ENCODE results near the gene ABCB11. TPM values are rescaled to one million over a fixed set of nuclear protein-coding genes. Genes with fewer than 3 reads are reported as not detected.
"Not testable (repeated sequence)": the region's sequence is repeated elsewhere in the genome, so short reads cannot be mapped to it uniquely, and the experiment has no call there.

The ABCB11 gene
- total RNA-seq, 1 experiment from 2014 or later, result 0.11 TPM

DNA sequence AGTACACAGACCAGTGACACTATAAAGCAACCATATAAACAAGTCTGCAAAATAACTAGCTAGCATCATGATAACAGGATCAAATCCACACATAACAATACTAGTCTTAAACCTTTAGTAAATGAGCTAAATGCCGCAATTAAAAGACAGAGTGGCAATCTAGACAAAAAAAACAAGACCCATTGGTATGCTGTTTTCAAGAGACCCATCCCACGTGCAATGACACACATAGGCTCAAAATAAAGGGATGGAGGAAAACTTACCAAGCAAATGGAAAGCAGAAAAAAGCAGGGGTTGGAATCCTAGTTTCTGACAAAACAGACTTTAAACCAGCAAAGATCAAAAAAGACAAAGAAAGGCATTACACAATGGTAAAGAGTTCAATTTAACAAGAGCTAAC, 23.5 kb upstream of the ABCB11 start:
- POLR2A ChIA-PET (ENCODE audit: unreplicated experiment); H3K79me2 ChIP-seq (ENCODE audit: low read length); H4K20me1 ChIP-seq (ENCODE audit: low read length); H3K9me2 ChIP-seq (replicated peaks; ENCODE audit: low read length); H3K36me3 ChIP-seq (ENCODE audit: low read depth, low read length); intact Hi-C loops (cut with micrococcal nuclease); H3K9me3 ChIP-seq (ENCODE audit: low read length); ATAC-seq; H2AFZ ChIP-seq (ENCODE audit: low read length); H3K9ac ChIP-seq (ENCODE audit: low read length); H3F3A ChIP-seq (ENCODE audit: low read length, unreplicated experiment); DNase-seq; H3K27ac ChIP-seq (ENCODE audit: low read length); H3K4me2 ChIP-seq (ENCODE audit: low read length); CTCF ChIA-PET; BruUV-seq (replicated peaks); H3K4me3 ChIP-seq (ENCODE audit: low read length); H3K27me3 ChIP-seq (ENCODE audit: low read length): not testable (repeated sequence)
- H3K4me1 ChIP-seq (ENCODE audit: insufficient read depth, low read length), result peaks cover 15% of the 10 kb centered on the region

DNA sequence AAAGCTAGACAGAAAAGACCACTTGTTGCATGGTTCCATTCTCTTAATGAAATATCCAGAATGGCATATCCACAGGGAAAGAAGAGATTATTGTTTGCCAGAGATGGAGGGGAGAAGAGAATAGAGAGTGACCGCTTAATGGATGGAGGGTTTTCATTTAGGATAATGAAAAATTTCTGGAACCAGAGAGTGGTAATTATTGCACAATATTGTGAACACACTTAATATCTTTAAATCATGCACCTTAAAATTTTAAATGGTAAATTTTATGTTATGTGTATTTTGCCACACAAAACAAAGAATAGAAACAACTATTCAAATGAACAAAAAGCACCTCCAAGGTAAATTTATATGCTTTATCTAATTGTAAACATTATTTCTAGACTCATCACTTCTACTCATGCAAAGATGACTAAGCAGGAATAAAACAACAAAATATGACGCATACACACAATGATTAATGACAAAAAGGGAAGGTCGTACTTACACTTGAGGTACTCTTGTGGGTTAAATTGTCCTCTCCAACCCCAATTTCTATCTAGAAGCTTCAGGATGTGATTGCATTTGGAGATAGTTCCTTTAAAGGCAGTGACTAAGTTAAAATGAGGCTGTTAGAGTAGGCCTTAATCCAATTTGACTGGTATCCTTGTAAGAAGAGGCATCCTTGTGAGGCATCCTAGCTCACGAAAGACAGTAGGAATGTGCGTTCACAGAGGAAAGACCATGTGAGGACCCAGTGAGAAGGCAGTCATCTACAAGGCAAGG, 19.5 kb upstream of the ABCB11 start:
- no peaks in the 10 kb centered on the region for H3K27me3 ChIP-seq (ENCODE audit: low read length)
- ATAC-seq (peak; percentile 82), DNase-seq (peak; percentile 90)
- H3F3A ChIP-seq (ENCODE audit: low read length, unreplicated experiment), result peaks cover 7% of the 10 kb centered on the region
- H3K9ac ChIP-seq (ENCODE audit: low read length), result peak overlapping the region; percentile 46
- no peaks in the 10 kb centered on the region for H3K79me2 ChIP-seq (ENCODE audit: low read length)
- BruUV-seq (replicated peaks), result no TSS peak
- POLR2A ChIA-PET (ENCODE audit: unreplicated experiment), result no interaction called here
- TF ChIP-seq EZH2 (IDR thresholded peaks at IDR 0.05; ENCODE audit: low read length, unreplicated experiment) (no peak), EZH2phosphoT487 (IDR thresholded peaks at IDR 0.05; ENCODE audit: borderline replicate concordance, low read length) (no peak)
- TF ChIP-seq, protein P1, sequence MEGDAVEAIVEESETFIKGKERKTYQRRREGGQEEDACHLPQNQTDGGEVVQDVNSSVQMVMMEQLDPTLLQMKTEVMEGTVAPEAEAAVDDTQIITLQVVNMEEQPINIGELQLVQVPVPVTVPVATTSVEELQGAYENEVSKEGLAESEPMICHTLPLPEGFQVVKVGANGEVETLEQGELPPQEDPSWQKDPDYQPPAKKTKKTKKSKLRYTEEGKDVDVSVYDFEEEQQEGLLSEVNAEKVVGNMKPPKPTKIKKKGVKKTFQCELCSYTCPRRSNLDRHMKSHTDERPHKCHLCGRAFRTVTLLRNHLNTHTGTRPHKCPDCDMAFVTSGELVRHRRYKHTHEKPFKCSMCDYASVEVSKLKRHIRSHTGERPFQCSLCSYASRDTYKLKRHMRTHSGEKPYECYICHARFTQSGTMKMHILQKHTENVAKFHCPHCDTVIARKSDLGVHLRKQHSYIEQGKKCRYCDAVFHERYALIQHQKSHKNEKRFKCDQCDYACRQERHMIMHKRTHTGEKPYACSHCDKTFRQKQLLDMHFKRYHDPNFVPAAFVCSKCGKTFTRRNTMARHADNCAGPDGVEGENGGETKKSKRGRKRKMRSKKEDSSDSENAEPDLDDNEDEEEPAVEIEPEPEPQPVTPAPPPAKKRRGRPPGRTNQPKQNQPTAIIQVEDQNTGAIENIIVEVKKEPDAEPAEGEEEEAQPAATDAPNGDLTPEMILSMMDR (conservative IDR thresholded peaks at IDR 0.05; ENCODE audit: low read depth, low read length), result no peak
- H3K9me2 ChIP-seq (replicated peaks; ENCODE audit: low read length), result peaks cover 3% of the 10 kb centered on the region; the same call in 1 of the 2 replicates
- intact Hi-C loops (cut with micrococcal nuclease), result no loop called here
- H3K4me3 ChIP-seq (ENCODE audit: low read length), result no peak overlapping the region
- no peaks in the 10 kb centered on the region for H3K36me3 ChIP-seq (ENCODE audit: low read depth, low read length)
- H3K9me3 ChIP-seq (ENCODE audit: low read length), result 0 out of 2 replicates have a peak, but pooled peaks cover 4% of the 10 kb centered on the region
- CTCF ChIA-PET, result no interaction called here
- peaks cover 21% of the 10 kb centered on the region for H3K4me1 ChIP-seq (ENCODE audit: insufficient read depth, low read length)
- peak overlapping the region; percentile 4; the same call in 1 of the 2 replicates for H2AFZ ChIP-seq (ENCODE audit: low read length)
- H3K27ac ChIP-seq (ENCODE audit: low read length), result peak overlapping the region; percentile 86
- peak overlapping the region; percentile 3; the same call in 1 of the 2 replicates for H3K4me2 ChIP-seq (ENCODE audit: low read length)
- no peaks in the 10 kb centered on the region for H4K20me1 ChIP-seq (ENCODE audit: low read length)

DNA sequence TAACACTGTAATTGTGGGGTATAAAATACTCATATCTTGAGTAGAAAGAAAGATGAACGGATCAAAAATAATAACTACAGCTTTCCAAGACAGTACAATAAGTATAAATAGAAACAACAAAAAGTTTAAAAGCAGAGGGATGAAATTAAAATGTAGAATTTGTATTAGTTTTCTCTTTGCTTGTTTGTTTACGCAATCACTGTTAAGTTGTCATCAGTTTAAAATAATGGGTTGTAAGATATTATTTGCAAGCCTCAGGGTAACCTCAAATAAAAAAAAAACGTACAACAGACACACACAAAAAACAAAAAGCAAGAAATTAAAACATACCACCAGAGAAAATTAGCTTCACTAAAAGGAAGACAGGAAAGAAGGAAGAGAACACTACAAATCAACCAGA, 18.0 kb upstream of the ABCB11 start:
- H3K4me1 ChIP-seq (ENCODE audit: insufficient read depth, low read length), result peaks cover 21% of the 10 kb centered on the region
- no peaks in the 10 kb centered on the region for H3K79me2 ChIP-seq (ENCODE audit: low read length)
- BruUV-seq (replicated peaks), result no TSS peak
- H4K20me1 ChIP-seq (ENCODE audit: low read length), result no peaks in the 10 kb centered on the region
- ATAC-seq, result no peak
- H3K9me2 ChIP-seq (replicated peaks; ENCODE audit: low read length), result peaks cover 3% of the 10 kb centered on the region; the same call in 1 of the 2 replicates
- TF ChIP-seq EZH2phosphoT487 (IDR thresholded peaks at IDR 0.05; ENCODE audit: borderline replicate concordance, low read length), result no peak
- CTCF ChIA-PET, result no interaction called here
- H3K9me3 ChIP-seq (ENCODE audit: low read length), result 0 out of 2 replicates have a peak, but pooled peaks cover 4% of the 10 kb centered on the region
- H3K27ac ChIP-seq (ENCODE audit: low read length), result no peak overlapping the region
- peaks cover 7% of the 10 kb centered on the region for H3F3A ChIP-seq (ENCODE audit: low read length, unreplicated experiment)
- no peaks in the 10 kb centered on the region for H3K27me3 ChIP-seq (ENCODE audit: low read length)
- H3K4me3 ChIP-seq (ENCODE audit: low read length), result no peak overlapping the region
- H3K4me2 ChIP-seq (ENCODE audit: low read length), result no peak overlapping the region
- no peak overlapping the region for H2AFZ ChIP-seq (ENCODE audit: low read length)
- POLR2A ChIA-PET (ENCODE audit: unreplicated experiment), result no interaction called here
- intact Hi-C loops (cut with micrococcal nuclease), result no loop called here
- H3K36me3 ChIP-seq (ENCODE audit: low read depth, low read length), result no peaks in the 10 kb centered on the region; the same call in 1 of the 2 replicates
- no peak for DNase-seq
- H3K9ac ChIP-seq (ENCODE audit: low read length), result no peak overlapping the region
